Measurements from ENCODE around the gene SOCS7. TPM values are rescaled to one million over a fixed set of nuclear protein-coding genes. Genes with fewer than 3 reads are reported as not detected.

SOCS7 gene
- total and polyA plus RNA-seq, 10 of the 15 experiments (the other 5 are each of a cell fraction or from before 2014, with no cell fraction given): 0.68 to 12.8 (median 7.3) TPM

GRCh38 chr17:38361694-38362465, 10.2 kb downstream of the SOCS7 start:
- DNase-seq (ENCODE audit: low read depth, low spot score) (no peak), ATAC-seq (no peak), FAIRE-seq (no peak)
- intact Hi-C loops (cut with micrococcal nuclease; ENCODE audit: unreplicated experiment): no loop called here
- CTCF ChIA-PET: interaction anchor here (0.8 to 7.5 kb wide), 4 partner anchors 10 to 53 kb away, joined by 3 to 50 read pairs (median 7); partner anchors contain the start of gene SOCS7
- H3K79me2 ChIP-seq (ENCODE audit: control insufficient read depth, insufficient read depth, low read length): no peaks in the 10 kb centered on the region; the same call in none of the 2 replicates
- in situ Hi-C loops (cut with MboI): no loop called here
- no peaks in the 10 kb centered on the region for H3K9me3 ChIP-seq (replicated peaks; ENCODE audit: control insufficient read depth, insufficient read depth, low read length)
- no peak overlapping the region for H3K27ac ChIP-seq (ENCODE audit: control insufficient read depth, insufficient read depth)
- H3K4me2 ChIP-seq (ENCODE audit: control insufficient read depth, insufficient read depth): no peak overlapping the region
- TF ChIP-seq TARDBP (IDR thresholded peaks at IDR 0.05; ENCODE audit: borderline replicate concordance): no peak
- TF ChIP-seq REST (IDR thresholded peaks at IDR 0.05; ENCODE audit: low read depth, low read length): no peak
- no peak for TF ChIP-seq ZNF622 (IDR thresholded peaks at IDR 0.05)
- no peak for TF ChIP-seq MEF2A (IDR thresholded peaks at IDR 0.05; ENCODE audit: insufficient read depth, low read depth, low read length)
- no peak for TF ChIP-seq ZNF592 (IDR thresholded peaks at IDR 0.05)
- TF ChIP-seq SMAD1 (IDR thresholded peaks at IDR 0.05; ENCODE audit: low read depth, partially characterized antibody): no peak
- no peak for TF ChIP-seq SIN3A (IDR thresholded peaks at IDR 0.05; ENCODE audit: low read depth, low read length)
- no peak for TF ChIP-seq STAT3 (IDR thresholded peaks at IDR 0.05; ENCODE audit: low read depth, low read length)
- TF ChIP-seq LARP7 (IDR thresholded peaks at IDR 0.05): no peak
- H3K4me1 ChIP-seq (ENCODE audit: control insufficient read depth, insufficient read depth, low read length): no peaks in the 10 kb centered on the region
- peaks cover 0 to 5% of the 10 kb centered on the region in 2 experiments; a peak in 2 of 4 replicates for H3K36me3 ChIP-seq (ENCODE audit: control insufficient read depth in 2 of 2, insufficient read depth in 2 of 2, low read length in 1 of 2)
- H3K9ac ChIP-seq (ENCODE audit: control insufficient read depth, insufficient read depth, low read length): no peak overlapping the region
- H3K27me3 ChIP-seq (replicated peaks in 1 of 2; ENCODE audit: control insufficient read depth in 2 of 2, insufficient read depth in 2 of 2, low read length in 1 of 2): no peaks in the 10 kb centered on the region
- BruUV-seq (replicated peaks): no TSS peak
- SMC1A ChIA-PET (ENCODE audit: uncharacterized antibody, unreplicated experiment): interaction anchor here (0.8 to 2.8 kb wide), 4 partner anchors 12 to 52 kb away, joined by 3 to 9 read pairs (median 3); no protein-coding TSS in a partner anchor
- H2AFZ ChIP-seq (ENCODE audit: control insufficient read depth, low read depth, low read length): no peak overlapping the region
- 96% methylated on average over 5 of the region's 5 CpGs for WGBS (ENCODE audit: insufficient coverage, insufficient replicate concordance, low lambda C conversion rate, missing lambda C conversion rate)
- no peak overlapping the region for H3K4me3 ChIP-seq
- RAD21 ChIA-PET (ENCODE audit: unreplicated experiment): no interaction called here
- H4K20me1 ChIP-seq (ENCODE audit: control insufficient read depth, insufficient read depth): no peaks in the 10 kb centered on the region
- POLR2A ChIA-PET: no interaction called here

Measured in GM12878 (cell line).